Endothelial cell of umbilical vein (primary cell): ENCODE measurements around the gene CDC45.

Experiments used
- GATA2 ChIP-seq: IDR thresholded peaks from 2 replicates; pipeline ENCODE4 v1.7.0; 2011; ENCODE audit warnings: low read depth, mild to moderate bottlenecking, moderate library complexity, mixed read lengths, low read length; ENCODE audit not compliant: insufficient read length, insufficient read depth
- POLR2A ChIP-seq: IDR thresholded peaks from 2 replicates; pipeline ENCODE4 v1.6.1; 2012; ENCODE audit warnings: low read depth, mild to moderate bottlenecking, control low read depth, low read length

GRCh38 chr22:19509191-19509590, 29.5 kb downstream of the CDC45 start:
- TF ChIP-seq GATA2 (no peak), POLR2A (no peak)
